H1 (cell line): ENCODE data around the gene MIA2. TPM values are rescaled to one million over a fixed set of nuclear protein-coding genes. Genes with fewer than 3 reads are reported as not detected.

Experiments
- CTCF ChIA-PET: fragments of 300-600 bp; sonication (Branson Sonifier 250); formaldehyde crosslinking; loops from one replicate; lab custom pipeline; 2021; ENCODE audit not compliant: partially characterized antibody; lab: Charles Lee
- POLR2A ChIA-PET: fragments of 300-600 bp; sonication (Branson Sonifier 250); formaldehyde crosslinking; loops from one replicate; lab custom pipeline; 2021; ENCODE audit warnings: inconsistent platforms; ENCODE audit not compliant: partially characterized antibody; lab: Charles Lee
- DNase-seq, 2 experiments: peaks; one replicate each; pipeline versions ENCODE4 v3.0.0 to v3.0.0-alpha.2; 2010 to 2022; ENCODE audit warnings: low spot score in 2 of 2, low read depth in 1 of 2, mixed read lengths in 1 of 2
- FAIRE-seq: peaks from 2 replicates; lab custom pipeline; 2011; peaks lifted over from hg19 to GRCh38; lab: Jason Lieb, UNC
- H2AFZ ChIP-seq: 2 replicates; pipeline ENCODE4 v1.8.1; 2012; ENCODE audit warnings: low read length, inconsistent platforms
- H2AK5ac ChIP-seq: 2 replicates; pipeline ENCODE4 v1.6.1; 2013; ENCODE audit warnings: low read depth, low read length
- H2BK120ac ChIP-seq: replicated peaks from 2 replicates; pipeline ENCODE3; 2013; ENCODE audit warnings: low read depth, low read length, inconsistent platforms
- H2BK12ac ChIP-seq: 2 replicates; pipeline ENCODE4 v1.6.1; 2013; ENCODE audit warnings: low read depth, low read length
- H2BK15ac ChIP-seq: 2 replicates; pipeline ENCODE4 v1.6.1; 2013; ENCODE audit warnings: low read length
- H2BK20ac ChIP-seq: 2 replicates; pipeline ENCODE4 v1.6.1; 2013; ENCODE audit warnings: low read length
- H2BK5ac ChIP-seq: 2 replicates; pipeline ENCODE4 v1.6.1; 2013; ENCODE audit warnings: low read depth, low read length
- H3K14ac ChIP-seq: 2 replicates; pipeline ENCODE4 v1.6.1; 2013; ENCODE audit warnings: inconsistent platforms; ENCODE audit not compliant: insufficient read length
- H3K18ac ChIP-seq: 2 replicates; pipeline ENCODE4 v1.6.1; 2013; ENCODE audit warnings: low read length; ENCODE audit errors: extremely low read depth
- H3K23ac ChIP-seq: 2 replicates; pipeline ENCODE4 v1.6.1; 2013; ENCODE audit warnings: inconsistent platforms; ENCODE audit not compliant: insufficient read length
- H3K23me2 ChIP-seq: 2 replicates; pipeline ENCODE4 v1.6.1; 2013; ENCODE audit warnings: low read depth, low read length
- H3K27ac ChIP-seq: 2 replicates; pipeline ENCODE4 v1.6.1; 2011; ENCODE audit warnings: low read depth, low read length, inconsistent platforms
- H3K27me3 ChIP-seq, 4 experiments: replicated peaks in 1 of 4; 1 replicate in 1 of 4; 2 replicates in 3 of 4; pipeline versions ENCODE4 v1.6.1 to v1.8.1; 2011 to 2013; ENCODE audit warnings: low read length in 3 of 4, mild to moderate bottlenecking in 3 of 4, inconsistent platforms in 2 of 4, mixed read lengths in 2 of 4, moderate library complexity in 1 of 4; ENCODE audit not compliant: control insufficient read depth in 3 of 4, insufficient read depth in 3 of 4; ENCODE audit errors: extremely low read depth in 1 of 4
- H3K36me3 ChIP-seq, 4 experiments: 2 replicates each; pipeline versions ENCODE4 v1.6.1 to v1.8.1; 2011 to 2013; ENCODE audit warnings: mild to moderate bottlenecking in 4 of 4, low read length in 3 of 4, moderate library complexity in 2 of 4, control low read depth in 1 of 4, inconsistent platforms in 1 of 4; ENCODE audit not compliant: insufficient read depth in 4 of 4, control insufficient read depth in 2 of 4
- H3K4ac ChIP-seq: replicated peaks from 2 replicates; pipeline ENCODE3; 2013; ENCODE audit warnings: low read length, low read depth, mixed read lengths, inconsistent platforms; ENCODE audit not compliant: insufficient read length
- H3K4me1 ChIP-seq, 4 experiments: replicated peaks in 1 of 4; 1 replicate in 1 of 4; 2 replicates in 3 of 4; pipeline versions ENCODE4 v1.6.1 to v1.8.1; 2011 to 2013; ENCODE audit warnings: low read length in 3 of 4, inconsistent platforms in 2 of 4, mixed read lengths in 1 of 4; ENCODE audit not compliant: insufficient read depth in 4 of 4, control insufficient read depth in 3 of 4
- H3K4me2 ChIP-seq, 2 experiments: 2 replicates each; pipeline versions ENCODE4 v1.6.1 to v1.8.1; 2011 to 2013; ENCODE audit warnings: low read depth in 2 of 2, low read length in 2 of 2, control low read depth in 1 of 2, inconsistent platforms in 1 of 2, mild to moderate bottlenecking in 1 of 2; ENCODE audit not compliant: insufficient read depth in 1 of 2
- H3K4me3 ChIP-seq, 4 experiments: fragments of 200-600, 300-600 bp in 1 of 4; sonication (generic), shearing (Covaris generic), sonication (Bioruptor Twin) in 1 of 4; 2 replicates each; pipeline versions ENCODE4 v1.5.1 to v1.8.1; 2011 to 2016; ENCODE audit warnings: low read length in 4 of 4, low read depth in 3 of 4, control low read depth in 2 of 4, inconsistent platforms in 2 of 4, mild to moderate bottlenecking in 2 of 4, mixed read lengths in 1 of 4, moderate library complexity in 1 of 4; ENCODE audit not compliant: insufficient read depth in 2 of 4; ENCODE audit errors: extremely low read depth in 1 of 4
- H3K56ac ChIP-seq: replicated peaks from 2 replicates; pipeline ENCODE3; 2013; ENCODE audit warnings: low read depth, mild to moderate bottlenecking, mixed read lengths, low read length, inconsistent platforms; ENCODE audit not compliant: insufficient read length
- H3K79me1 ChIP-seq: 2 replicates; pipeline ENCODE4 v1.6.1; 2013; ENCODE audit warnings: low read depth, low read length, control low read depth
- H3K79me2 ChIP-seq, 2 experiments: 2 replicates each; pipeline versions ENCODE4 v1.6.1 to v1.8.1; 2012 to 2013; ENCODE audit warnings: low read length in 2 of 2, mild to moderate bottlenecking in 2 of 2, inconsistent platforms in 1 of 2; ENCODE audit not compliant: insufficient read depth in 2 of 2, control insufficient read depth in 1 of 2
- H3K9ac ChIP-seq, 4 experiments: replicated peaks in 1 of 4; 1 replicate in 1 of 4; 2 replicates in 3 of 4; pipeline versions ENCODE4 v1.6.1 to v1.8.1; 2011 to 2013; ENCODE audit warnings: low read depth in 3 of 4, low read length in 3 of 4, control low read depth in 2 of 4, mild to moderate bottlenecking in 2 of 4, moderate library complexity in 2 of 4, inconsistent platforms in 1 of 4; ENCODE audit errors: extremely low read depth in 1 of 4
- H3K9me3 ChIP-seq, 2 experiments: 2 replicates each; pipeline versions ENCODE4 v1.6.1 to v1.8.1; 2012 to 2013; ENCODE audit warnings: mild to moderate bottlenecking in 2 of 2, moderate library complexity in 2 of 2, control low read depth in 1 of 2, inconsistent platforms in 1 of 2, low read depth in 1 of 2, low read length in 1 of 2, mixed read lengths in 1 of 2; ENCODE audit not compliant: insufficient read depth in 2 of 2
- H4K20me1 ChIP-seq, 2 experiments: replicated peaks in 1 of 2; 2 replicates each; pipeline versions ENCODE3 to v1.8.1; 2011 to 2013; ENCODE audit warnings: inconsistent platforms in 2 of 2, low read length in 2 of 2, mild to moderate bottlenecking in 1 of 2; ENCODE audit not compliant: insufficient read depth in 2 of 2, control insufficient read depth in 1 of 2
- H4K5ac ChIP-seq: 2 replicates; pipeline ENCODE4 v1.6.1; 2013; ENCODE audit warnings: low read length, low read depth, mixed read lengths, inconsistent platforms; ENCODE audit not compliant: insufficient read length
- H4K8ac ChIP-seq: 2 replicates; pipeline ENCODE4 v1.8.0; 2013; ENCODE audit warnings: mild to moderate bottlenecking, moderate library complexity, low read length, inconsistent platforms; ENCODE audit not compliant: insufficient read depth; ENCODE audit errors: extremely low read depth
- H4K91ac ChIP-seq: replicated peaks from 2 replicates; pipeline ENCODE3; 2013; ENCODE audit warnings: low read length, mixed read lengths, inconsistent platforms; ENCODE audit not compliant: insufficient read length
- ASH2L ChIP-seq: fragments of 200-600, 300-600 bp; sonication (generic); IDR thresholded peaks from one replicate; pipeline ENCODE4 v1.7.1; 2017; ENCODE audit warnings: low read length
- ATF2 ChIP-seq: IDR thresholded peaks from 2 replicates; pipeline ENCODE4 v1.6.1; 2012; ENCODE audit warnings: low read length, inconsistent platforms
- CEBPB ChIP-seq: IDR thresholded peaks from 2 replicates; pipeline ENCODE4 v1.6.1; 2012; ENCODE audit warnings: low read depth, low read length
- FOSL1 ChIP-seq: IDR thresholded peaks from 2 replicates; pipeline ENCODE4 v1.6.1; 2011; ENCODE audit warnings: mild to moderate bottlenecking, low read depth, low read length, moderate library complexity; ENCODE audit not compliant: insufficient read depth
- KDM1A ChIP-seq: fragments of 200-600, 300-600 bp; sonication (generic); IDR thresholded peaks from 2 replicates; pipeline ENCODE4 v1.7.1; 2016; ENCODE audit warnings: mild to moderate bottlenecking, low read length, borderline replicate concordance
- MAFK ChIP-seq: IDR thresholded peaks from 2 replicates; pipeline ENCODE4 v1.6.1; 2012; ENCODE audit warnings: low read depth, mild to moderate bottlenecking, improper control_type of control experiment, low read length
- RFX5 ChIP-seq: IDR thresholded peaks from 2 replicates; pipeline ENCODE4 v1.6.1; 2011; ENCODE audit warnings: low read depth, low read length, improper control_type of control experiment, borderline replicate concordance
- SIX5 ChIP-seq: IDR thresholded peaks from 2 replicates; pipeline ENCODE4 v1.6.1; 2011; ENCODE audit warnings: mild to moderate bottlenecking, low read depth, low read length
- WGBS, 2 experiments: shearing (Covaris generic) in 1 of 2; methylation state at CpG; one replicate each; pipeline versions ENCODE4 v1.1.6 to v1.1.7; 2013 to 2015; ENCODE audit warnings: low lambda C conversion rate in 2 of 2, mixed read lengths in 2 of 2, inconsistent platforms in 1 of 2, low coverage in 1 of 2, missing lambda C conversion rate in 1 of 2; ENCODE audit not compliant: insufficient replicate concordance in 2 of 2, insufficient coverage in 1 of 2, insufficient read length in 1 of 2; ENCODE audit errors: extremely low coverage in 1 of 2, missing lambda C conversion rate in 1 of 2; 5-methylcytosine and 5-hydroxymethylcytosine counted together
- polyA plus RNA-seq, 7 experiments: library from polyadenylated mRNA; depleted of rRNA in 3 of 7; stranded (reverse) in 5 of 7; unstranded in 2 of 7; fragments of >200 nt in 5 of 7; fragments of 200-250 nt in 2 of 7; gene quantifications; 1 replicate in 5 of 7; 2 replicates in 1 of 7; 4 replicates in 1 of 7; pipeline versions ENCODE4 v1.2.1 to v1.2.3, GENCODE V29; 2011 to 2013; ENCODE audit warnings: missing spikeins in 2 of 7, mixed read lengths in 2 of 7
- total RNA-seq: library from RNA; stranded (reverse); fragmentation: NEBNext Ultra II Directional; extraction: Animal tissue kit (Norgen Biotek cat#: 25700); gene quantifications from 2 replicates; pipeline ENCODE4 v1.2.1, GENCODE V29; 2021

The MIA2 gene
- total and polyA plus RNA-seq, 2 of the 8 experiments (the other 6 are each of a cell fraction or from before 2014, with no cell fraction given), result 10.1 to 15.0 TPM

GRCh38 chr14:39228044-39228443, 5.7 kb upstream of the MIA2 start:
- no peaks in the 10 kb centered on the region for H3K79me2 ChIP-seq
- H3K79me1 ChIP-seq, result no peaks in the 10 kb centered on the region
- POLR2A ChIA-PET, result no interaction called here
- H2BK120ac ChIP-seq, result no peak overlapping the region
- H3K4ac ChIP-seq, result no peak overlapping the region
- H3K23me2 ChIP-seq, result no peaks in the 10 kb centered on the region
- H3K9ac ChIP-seq, result no peak overlapping the region
- no peak overlapping the region for H3K4me3 ChIP-seq
- WGBS, 2 experiments, result 92% methylated on average over 3 of the region's 3 CpGs; no CpG with 5 or more reads in 1 of the 2 experiments
- TF ChIP-seq RFX5, result no peak
- TF ChIP-seq FOSL1, result no peak
- no peak for TF ChIP-seq SIX5
- TF ChIP-seq CEBPB, result no peak
- TF ChIP-seq ASH2L, result no peak
- no peak for TF ChIP-seq ATF2
- no peak for TF ChIP-seq MAFK
- TF ChIP-seq KDM1A, result no peak
- H2BK5ac ChIP-seq, result no peak overlapping the region
- H2AFZ ChIP-seq, result no peak overlapping the region
- FAIRE-seq (no peak), DNase-seq (no peak)
- H4K20me1 ChIP-seq, result no peaks in the 10 kb centered on the region
- H3K18ac ChIP-seq, result no peak overlapping the region
- no peak overlapping the region for H4K91ac ChIP-seq
- H2BK20ac ChIP-seq, result no peak overlapping the region
- no peak overlapping the region for H2AK5ac ChIP-seq
- H3K36me3 ChIP-seq, result no peaks in the 10 kb centered on the region
- CTCF ChIA-PET, result no interaction called here
- no peak overlapping the region for H3K14ac ChIP-seq
- H2BK12ac ChIP-seq, result no peak overlapping the region
- H3K27ac ChIP-seq, result no peak overlapping the region
- H3K23ac ChIP-seq, result no peak overlapping the region
- H2BK15ac ChIP-seq, result no peak overlapping the region
- no peak overlapping the region for H4K5ac ChIP-seq
- no peak overlapping the region for H3K56ac ChIP-seq
- H3K4me1 ChIP-seq, result no peaks in the 10 kb centered on the region
- H3K4me2 ChIP-seq, result no peak overlapping the region
- H3K27me3 ChIP-seq, result no peaks in the 10 kb centered on the region
- no peaks in the 10 kb centered on the region for H3K9me3 ChIP-seq
- no peak overlapping the region for H4K8ac ChIP-seq
